SK-N-SH treated with all-trans-retinoic acid at 6 μM for 48 hours (cell line): ENCODE data around the gene ADGRF1.

ENCODE experiments used
- ATAC-seq: fragments of 200-7000 bp; cut with Tn5 transposase; 3 replicates; pipeline ENCODE4 v1.9.1; 2020; ENCODE audit warnings: mild to moderate bottlenecking, moderate library complexity
- ARNTL ChIP-seq: fragments of 450-650 bp; formaldehyde crosslinking; IDR thresholded peaks from 2 replicates; pipeline ENCODE4 v1.5.0; 2020; ENCODE audit warnings: low read depth, mild to moderate bottlenecking, moderate library complexity, borderline replicate concordance
- BACH2 ChIP-seq: fragments of 250-450 bp; sonication (Bioruptor Pico); IDR thresholded peaks from 2 replicates; pipeline ENCODE4 v1.9.0; 2021; ENCODE audit warnings: mild to moderate bottlenecking, borderline replicate concordance
- CREB5 ChIP-seq: fragments of 250-450 bp; sonication (Bioruptor Pico); IDR thresholded peaks from 2 replicates; pipeline ENCODE4 v1.5.1; 2020; ENCODE audit warnings: low read depth, mild to moderate bottlenecking, moderate library complexity
- CSDC2 ChIP-seq: fragments of 250-450 bp; sonication (Bioruptor Pico); IDR thresholded peaks from 2 replicates; pipeline ENCODE4 v1.5.0; 2020; ENCODE audit warnings: mild to moderate bottlenecking, moderate library complexity
- CSRNP3 ChIP-seq: fragments of 250-450 bp; sonication (Bioruptor Pico); IDR thresholded peaks from 2 replicates; pipeline ENCODE4 v1.5.1; 2021; ENCODE audit warnings: mild to moderate bottlenecking, moderate library complexity
- ESRRG ChIP-seq: fragments of 250-450 bp; sonication (Bioruptor Pico); IDR thresholded peaks from 2 replicates; pipeline ENCODE4 v1.6.1; 2021; ENCODE audit warnings: mild to moderate bottlenecking
- ISL1 ChIP-seq: fragments of 250-450 bp; sonication (Bioruptor Pico); IDR thresholded peaks from 2 replicates; pipeline ENCODE4 v2.1.2; 2022; ENCODE audit warnings: mild to moderate bottlenecking, moderate library complexity
- OSR1 ChIP-seq: fragments of 250-450 bp; sonication (Bioruptor Pico); IDR thresholded peaks from 2 replicates; pipeline ENCODE4 v1.8.0; 2022; ENCODE audit warnings: moderate library complexity, mild to moderate bottlenecking, inconsistent platforms
- PATZ1 ChIP-seq: fragments of 250-450 bp; sonication (Bioruptor Pico); IDR thresholded peaks from 2 replicates; pipeline ENCODE4 v1.8.0; 2020; ENCODE audit warnings: mild to moderate bottlenecking, moderate library complexity, borderline replicate concordance
- POU6F1 ChIP-seq: fragments of 250-450 bp; sonication (Bioruptor Pico); IDR thresholded peaks from 2 replicates; pipeline ENCODE4 v1.8.0; 2021; ENCODE audit warnings: low read depth, mild to moderate bottlenecking, moderate library complexity, borderline replicate concordance
- PPARA ChIP-seq: fragments of 250-450 bp; sonication (Bioruptor Pico); IDR thresholded peaks from 2 replicates; pipeline ENCODE4 v1.5.0; 2020; ENCODE audit warnings: mild to moderate bottlenecking, borderline replicate concordance
- RARB ChIP-seq: fragments of 250-450 bp; sonication (Bioruptor Pico); IDR thresholded peaks from 2 replicates; pipeline ENCODE4 v1.8.0; 2021; ENCODE audit warnings: mild to moderate bottlenecking, moderate library complexity
- SNAI2 ChIP-seq: fragments of 250-450 bp; sonication (Bioruptor Pico); IDR thresholded peaks from 2 replicates; pipeline ENCODE4 v1.5.0; 2020; ENCODE audit warnings: mild to moderate bottlenecking, moderate library complexity
- TCF4 ChIP-seq: fragments of 250-450 bp; sonication (Bioruptor Pico); IDR thresholded peaks from 2 replicates; pipeline ENCODE4 v1.8.0; 2021; ENCODE audit warnings: mild to moderate bottlenecking, moderate library complexity, borderline replicate concordance
- TOX ChIP-seq: fragments of 250-450 bp; sonication (Bioruptor Pico); IDR thresholded peaks from 2 replicates; pipeline ENCODE4 v1.8.0; 2021; ENCODE audit warnings: mild to moderate bottlenecking, moderate library complexity, borderline replicate concordance
- TSHZ2 ChIP-seq: fragments of 250-450 bp; sonication (Bioruptor Pico); IDR thresholded peaks from 2 replicates; pipeline ENCODE4 v1.5.0; 2020; ENCODE audit warnings: mild to moderate bottlenecking, moderate library complexity
- ZC3H10 ChIP-seq: fragments of 250-450 bp; sonication (Bioruptor Pico); IDR thresholded peaks from 2 replicates; pipeline ENCODE4 v1.5.1; 2021; ENCODE audit warnings: mild to moderate bottlenecking, moderate library complexity
- ZFP3 ChIP-seq: fragments of 250-450 bp; sonication (Bioruptor Pico); IDR thresholded peaks from 2 replicates; pipeline ENCODE4 v1.5.0; 2020; ENCODE audit warnings: mild to moderate bottlenecking, moderate library complexity
- ZFP30 ChIP-seq: fragments of 450-650 bp; formaldehyde crosslinking; IDR thresholded peaks from 2 replicates; pipeline ENCODE4 v1.5.0; 2022; ENCODE audit warnings: mild to moderate bottlenecking, moderate library complexity
- ZNF565 ChIP-seq: fragments of 450-650 bp; formaldehyde crosslinking; conservative IDR thresholded peaks from 2 replicates; pipeline ENCODE4 v1.5.0; 2020; ENCODE audit warnings: low read depth, mild to moderate bottlenecking, moderate library complexity
- ZNF70 ChIP-seq: fragments of 450-650 bp; formaldehyde crosslinking; IDR thresholded peaks from 2 replicates; pipeline ENCODE4 v1.5.0; 2020; ENCODE audit warnings: mild to moderate bottlenecking, moderate library complexity
- ZNF8 ChIP-seq: fragments of 450-650 bp; formaldehyde crosslinking; IDR thresholded peaks from 2 replicates; pipeline ENCODE4 v1.5.0; 2020; ENCODE audit warnings: mild to moderate bottlenecking, moderate library complexity

The ADGRF1 gene

GRCh38 chr6:47072667-47073066 is 30.5 kb upstream of the ADGRF1 start (continued):
- TF ChIP-seq OSR1 (CRISPR knock-in tag) (no peak), CSRNP3 (CRISPR knock-in tag) (no peak)

GRCh38 chr6:47071681-47072080 is 29.5 kb upstream of the ADGRF1 start:
- ATAC-seq, result no peak
- no peak for TF ChIP-seq ZC3H10 (CRISPR knock-in tag)
- no peak for TF ChIP-seq ZNF70 (CRISPR knock-in tag)
- no peak for TF ChIP-seq ZNF8 (CRISPR knock-in tag)
- TF ChIP-seq CSDC2 (CRISPR knock-in tag), result no peak
- TF ChIP-seq TSHZ2 (CRISPR knock-in tag), result no peak
- TF ChIP-seq ARNTL, result no peak
- no peak for TF ChIP-seq PPARA
- no peak for TF ChIP-seq RARB (CRISPR knock-in tag)

GRCh38 chr6:47070461-47070860 is 28.3 kb upstream of the ADGRF1 start:
- no peak for ATAC-seq
- TF ChIP-seq TCF4, result no peak
- no peak for TF ChIP-seq ESRRG (CRISPR knock-in tag)
- no peak for TF ChIP-seq OSR1 (CRISPR knock-in tag)
- no peak for TF ChIP-seq TOX (CRISPR knock-in tag)
- TF ChIP-seq POU6F1, result no peak
- TF ChIP-seq RARB (CRISPR knock-in tag), result no peak
- no peak for TF ChIP-seq ZFP30 (CRISPR knock-in tag)
- TF ChIP-seq ARNTL, result no peak
- no peak for TF ChIP-seq ZNF70 (CRISPR knock-in tag)
- no peak for TF ChIP-seq ZFP3 (CRISPR knock-in tag)
- no peak for TF ChIP-seq SNAI2 (CRISPR knock-in tag)
- TF ChIP-seq ZNF565 (CRISPR knock-in tag), result no peak
- TF ChIP-seq ZC3H10 (CRISPR knock-in tag), result no peak
- no peak for TF ChIP-seq CSRNP3 (CRISPR knock-in tag)
- no peak for TF ChIP-seq ISL1 (CRISPR knock-in tag)
- no peak for TF ChIP-seq BACH2 (CRISPR knock-in tag)
- TF ChIP-seq PPARA, result no peak
- TF ChIP-seq CREB5 (CRISPR knock-in tag), result no peak

- no peak for ATAC-seq
- no peak for TF ChIP-seq PATZ1 (CRISPR knock-in tag)
- TF ChIP-seq ZNF8 (CRISPR knock-in tag), result no peak
- TF ChIP-seq TOX (CRISPR knock-in tag), result no peak
- TF ChIP-seq ZC3H10 (CRISPR knock-in tag), result no peak
- TF ChIP-seq CSDC2 (CRISPR knock-in tag), result no peak
- TF ChIP-seq CSRNP3 (CRISPR knock-in tag), result no peak
- TF ChIP-seq ESRRG (CRISPR knock-in tag), result no peak
- no peak for TF ChIP-seq ZNF565 (CRISPR knock-in tag)
- no peak for TF ChIP-seq TCF4
- TF ChIP-seq ISL1 (CRISPR knock-in tag), result no peak
- no peak for TF ChIP-seq ZFP3 (CRISPR knock-in tag)
- TF ChIP-seq BACH2 (CRISPR knock-in tag), result no peak
- TF ChIP-seq PPARA, result no peak
- TF ChIP-seq ZNF70 (CRISPR knock-in tag), result no peak
Observed at GRCh38 chr6:47069156-47069555, 27.0 kb upstream of the ADGRF1 start.
